GM10266 (cell line): ENCODE data around the gene BBX.

ENCODE experiments used
- DNase-seq: peaks from one replicate; pipeline ENCODE4 v3.0.0; 2012; ENCODE audit errors: extremely low spot score
- TF ChIP-seq, protein P1 (sequence below): IDR thresholded peaks from 2 replicates; pipeline ENCODE4 v1.5.1; 2012; ENCODE audit warnings: mild to moderate bottlenecking, low read depth; ENCODE audit not compliant: control insufficient read depth, insufficient read depth; ENCODE audit errors: missing control alignments

The BBX gene

DNA sequence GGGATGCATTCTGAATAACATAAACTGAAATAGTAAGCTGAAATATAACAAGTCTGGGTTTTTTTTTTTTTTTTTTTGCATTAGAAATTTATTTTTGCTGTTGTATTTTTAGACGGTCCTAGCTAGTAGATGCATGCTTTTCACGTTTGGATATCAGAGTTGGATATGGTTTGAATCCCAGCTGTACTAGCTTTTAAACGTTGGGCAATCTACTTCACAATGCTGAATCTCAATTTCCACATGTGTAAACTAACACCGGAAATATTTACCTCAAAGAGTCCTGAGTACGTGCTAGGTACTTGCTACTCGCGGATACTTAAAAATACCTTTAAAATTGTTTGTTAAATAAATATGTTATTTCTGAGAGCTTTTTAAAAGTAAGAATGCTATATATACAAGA lies 139.8 kb downstream of the BBX start:
- TF ChIP-seq, protein P1, sequence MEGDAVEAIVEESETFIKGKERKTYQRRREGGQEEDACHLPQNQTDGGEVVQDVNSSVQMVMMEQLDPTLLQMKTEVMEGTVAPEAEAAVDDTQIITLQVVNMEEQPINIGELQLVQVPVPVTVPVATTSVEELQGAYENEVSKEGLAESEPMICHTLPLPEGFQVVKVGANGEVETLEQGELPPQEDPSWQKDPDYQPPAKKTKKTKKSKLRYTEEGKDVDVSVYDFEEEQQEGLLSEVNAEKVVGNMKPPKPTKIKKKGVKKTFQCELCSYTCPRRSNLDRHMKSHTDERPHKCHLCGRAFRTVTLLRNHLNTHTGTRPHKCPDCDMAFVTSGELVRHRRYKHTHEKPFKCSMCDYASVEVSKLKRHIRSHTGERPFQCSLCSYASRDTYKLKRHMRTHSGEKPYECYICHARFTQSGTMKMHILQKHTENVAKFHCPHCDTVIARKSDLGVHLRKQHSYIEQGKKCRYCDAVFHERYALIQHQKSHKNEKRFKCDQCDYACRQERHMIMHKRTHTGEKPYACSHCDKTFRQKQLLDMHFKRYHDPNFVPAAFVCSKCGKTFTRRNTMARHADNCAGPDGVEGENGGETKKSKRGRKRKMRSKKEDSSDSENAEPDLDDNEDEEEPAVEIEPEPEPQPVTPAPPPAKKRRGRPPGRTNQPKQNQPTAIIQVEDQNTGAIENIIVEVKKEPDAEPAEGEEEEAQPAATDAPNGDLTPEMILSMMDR = no peak
- no peak for DNase-seq

DNA sequence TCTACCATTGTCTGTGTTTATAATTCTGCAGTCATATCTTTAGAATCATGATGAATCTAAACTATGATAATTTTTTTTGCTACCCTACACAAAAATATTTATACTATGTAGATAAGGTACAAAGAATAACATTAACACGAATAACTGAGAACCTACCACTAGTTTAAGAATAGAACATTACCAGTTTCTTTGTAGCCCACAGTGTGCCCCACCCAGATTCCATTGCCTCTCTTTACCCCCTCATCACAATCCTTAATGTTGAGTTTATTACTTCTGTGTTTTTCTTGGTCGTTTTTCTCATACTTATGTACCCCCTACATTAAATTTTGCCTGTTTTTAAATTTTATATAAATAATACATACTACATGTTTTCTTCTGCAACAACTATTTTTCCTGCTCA lies 140.5 kb downstream of the BBX start:
- TF ChIP-seq, protein P1 = no peak
- DNase-seq = no peak

DNA sequence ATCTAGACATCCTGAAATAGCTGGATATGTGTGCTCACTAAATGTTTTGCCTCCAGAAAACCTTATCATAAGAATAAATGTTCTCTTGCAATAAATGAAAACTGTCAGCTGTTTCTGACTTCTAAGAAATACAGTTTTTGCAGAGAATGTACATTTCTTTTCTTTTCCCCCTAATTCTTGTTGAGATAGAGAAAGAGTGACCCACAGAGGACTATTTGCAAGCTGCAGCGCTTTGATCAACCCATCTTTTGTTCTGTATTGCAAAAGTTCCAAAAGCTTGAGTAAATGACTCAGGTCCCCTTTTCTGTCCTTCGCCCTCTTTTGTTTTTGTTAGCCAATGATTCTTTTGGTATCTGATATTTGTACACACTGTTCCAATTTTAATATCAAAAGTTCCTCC lies 141.9 kb downstream of the BBX start:
- TF ChIP-seq, protein P1 = no peak
- DNase-seq = no peak

DNA sequence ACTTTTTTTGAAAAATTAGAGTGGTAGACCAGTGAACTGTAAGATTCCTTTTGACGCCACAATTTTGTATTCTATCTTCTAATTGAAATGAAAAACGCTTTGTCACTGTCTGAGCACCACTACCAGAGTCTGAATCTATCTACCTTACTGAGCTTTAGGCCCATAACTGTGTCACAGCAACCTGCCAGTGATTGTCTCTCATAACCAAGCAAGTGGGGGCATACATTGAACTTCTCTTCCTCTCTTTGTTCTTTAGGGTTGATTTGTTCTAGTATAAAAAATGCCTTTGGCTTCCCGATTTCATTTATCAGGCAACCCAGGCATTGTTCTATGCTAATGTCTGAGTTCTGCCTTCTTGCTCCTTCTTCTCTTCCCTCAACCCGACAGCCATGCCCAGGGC lies 142.6 kb downstream of the BBX start:
- no peak for DNase-seq
- TF ChIP-seq, protein P1 = no peak

DNA sequence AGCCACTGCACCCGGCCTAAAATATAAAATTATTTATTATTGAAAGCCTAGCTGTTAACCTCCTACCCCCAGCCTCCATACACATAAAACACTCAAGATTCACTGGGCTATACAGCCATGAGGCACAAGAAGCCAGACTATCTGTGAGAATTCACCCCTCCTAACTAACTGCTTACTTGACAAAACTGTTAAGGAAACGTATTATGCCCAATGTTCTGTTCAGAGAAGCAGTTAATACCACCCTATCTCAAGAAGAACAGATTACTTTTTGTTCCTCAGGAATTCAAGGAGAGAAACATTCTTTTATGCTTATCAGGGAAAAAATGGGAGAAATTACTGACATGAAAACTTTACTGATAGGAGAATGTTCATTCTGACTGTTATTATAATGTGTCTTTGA lies 144.1 kb downstream of the BBX start:
- DNase-seq = no peak
- TF ChIP-seq, protein P1 = no peak

DNA sequence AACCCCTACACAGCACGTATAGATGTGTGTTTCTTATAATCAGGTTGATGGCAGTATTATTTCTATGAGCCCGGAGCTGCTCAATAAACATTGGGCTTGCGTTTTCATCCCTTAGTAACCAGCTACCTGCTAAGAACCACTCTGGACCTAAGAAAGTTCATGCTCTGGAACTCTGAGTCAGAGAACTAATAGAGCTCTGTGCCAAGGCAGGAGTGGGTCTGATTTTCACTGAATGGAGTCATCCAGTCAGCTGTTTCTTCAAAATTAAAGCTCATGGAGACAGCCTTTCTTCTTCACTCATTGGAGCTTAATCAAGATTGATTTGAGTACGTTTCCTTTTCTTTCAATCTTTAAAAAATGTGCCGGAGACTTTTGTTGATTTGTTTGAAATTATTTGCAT lies 145.7 kb downstream of the BBX start:
- no peak for DNase-seq

DNA sequence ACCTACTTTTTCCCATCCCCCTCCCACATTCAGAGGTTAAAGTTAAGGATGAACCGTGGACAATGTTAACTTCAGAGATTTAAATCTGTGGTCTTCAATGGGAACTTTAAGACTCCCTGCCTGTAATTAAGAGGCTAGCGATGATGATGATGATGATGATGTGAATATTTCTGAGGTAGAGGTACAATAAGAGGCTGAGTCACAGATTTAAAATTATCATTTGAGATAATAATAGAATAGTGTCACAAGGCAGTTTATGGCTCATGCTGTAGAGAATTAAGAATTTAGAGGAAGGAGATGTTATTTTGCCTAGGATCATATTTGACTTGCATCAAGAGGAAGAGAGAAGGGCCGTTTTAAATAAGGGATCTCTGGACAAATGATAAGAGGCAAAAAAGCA lies 146.2 kb downstream of the BBX start:
- DNase-seq = no peak
- TF ChIP-seq, protein P1 = no peak

More for the DNA sequence above, 145.7 kb downstream of the BBX start:
- TF ChIP-seq, protein P1 = no peak
